Cortex of kidney (tissue), 1 donor: Measurements from ENCODE around the gene NTNG1.
"Not testable (repeated sequence)": the region's sequence is repeated elsewhere in the genome, so short reads cannot be mapped to it uniquely, and the experiment has no call there.

Experiments used
- DNase-seq: peaks from one replicate; lab custom pipeline; 2025; lab: John Stamatoyannopoulos, UW

The NTNG1 gene

GRCh38 chr1:107198561-107198960 lies 57.7 kb downstream of the NTNG1 start:
- no peak for DNase-seq

- no peak for DNase-seq
Measured at GRCh38 chr1:107200631-107201030, 59.8 kb downstream of the NTNG1 start.

DNA sequence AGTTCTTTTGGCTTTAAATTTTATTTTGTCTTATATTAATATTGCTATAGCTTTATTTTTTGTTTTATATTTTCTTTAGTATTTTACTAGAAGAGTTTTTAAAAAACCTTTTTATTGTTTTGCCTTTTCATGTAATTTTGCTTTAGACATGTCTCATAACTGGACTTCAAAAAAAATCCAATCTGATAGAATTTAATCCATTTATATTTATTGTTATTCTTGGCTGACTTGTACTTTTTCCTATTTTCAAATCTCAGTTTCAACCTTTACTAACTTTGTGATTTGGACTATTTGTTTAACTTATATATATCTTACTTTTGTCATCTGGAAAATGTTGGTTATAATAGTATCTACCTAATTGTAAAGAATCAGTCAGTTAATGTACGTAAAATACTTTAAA lies 61.2 kb downstream of the NTNG1 start:
- DNase-seq = no peak

- no peak for DNase-seq
Measured at GRCh38 chr1:107213225-107213624, 72.4 kb downstream of the NTNG1 start.

GRCh38 chr1:107220036-107220435 lies 79.2 kb downstream of the NTNG1 start:
- no peak for DNase-seq

DNA sequence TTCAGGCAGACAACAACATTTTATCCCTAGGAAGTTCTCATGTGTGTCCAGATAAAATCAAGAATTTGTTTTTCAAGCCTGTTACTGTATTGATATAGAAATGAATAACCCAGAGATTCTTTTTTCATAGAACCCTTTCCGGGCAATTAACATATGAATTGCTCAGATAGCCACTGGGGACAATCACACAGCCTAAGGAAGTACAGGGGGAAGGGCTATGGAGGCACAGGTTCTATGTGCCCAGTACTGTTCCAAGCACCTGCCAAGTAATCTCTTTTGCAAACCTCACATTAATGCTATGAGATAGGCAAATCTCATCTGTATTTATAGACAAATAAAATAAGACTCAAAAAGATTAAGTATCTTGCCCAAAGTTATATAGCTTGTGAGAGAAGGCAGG lies 84.9 kb downstream of the NTNG1 start:
- no peak for DNase-seq

DNA sequence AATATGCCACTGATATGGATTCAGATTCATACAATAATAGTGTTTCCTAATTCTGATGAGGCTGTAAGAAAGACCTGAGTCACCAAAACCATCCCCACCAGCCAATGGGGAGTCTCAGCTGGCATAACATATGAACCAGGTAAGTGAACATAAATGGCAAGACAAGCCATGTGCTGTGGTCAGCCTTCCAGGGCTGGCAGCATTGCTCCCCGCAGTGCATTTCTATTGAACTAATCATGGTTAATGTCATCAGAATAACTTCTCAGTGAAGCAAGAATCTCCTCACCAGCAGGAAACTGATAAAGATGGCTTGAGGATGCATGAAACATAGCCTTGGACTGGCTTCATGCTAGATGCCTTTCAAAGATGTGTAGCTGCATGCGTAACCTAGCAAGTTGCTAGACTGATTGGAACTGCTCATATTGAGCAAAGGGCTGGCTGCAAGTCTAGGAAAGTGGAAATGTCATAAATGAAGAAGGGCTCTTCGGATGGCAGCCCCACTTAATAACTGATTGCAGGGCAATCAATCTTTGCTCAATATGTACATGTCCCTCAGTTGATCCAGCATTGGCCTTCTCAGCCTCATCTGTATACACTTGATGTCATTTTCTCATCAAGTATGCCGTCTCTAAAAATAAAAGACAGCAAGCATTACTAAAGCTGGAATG lies 88.0 kb downstream of the NTNG1 start:
- no peak for DNase-seq

GRCh38 chr1:107229711-107230110 lies 88.9 kb downstream of the NTNG1 start:
- DNase-seq = no peak

- no peak for DNase-seq
Measured at GRCh38 chr1:107230121-107230520, 89.3 kb downstream of the NTNG1 start.

- no peak for DNase-seq
Measured at GRCh38 chr1:107231291-107231690, 90.5 kb downstream of the NTNG1 start.

DNA sequence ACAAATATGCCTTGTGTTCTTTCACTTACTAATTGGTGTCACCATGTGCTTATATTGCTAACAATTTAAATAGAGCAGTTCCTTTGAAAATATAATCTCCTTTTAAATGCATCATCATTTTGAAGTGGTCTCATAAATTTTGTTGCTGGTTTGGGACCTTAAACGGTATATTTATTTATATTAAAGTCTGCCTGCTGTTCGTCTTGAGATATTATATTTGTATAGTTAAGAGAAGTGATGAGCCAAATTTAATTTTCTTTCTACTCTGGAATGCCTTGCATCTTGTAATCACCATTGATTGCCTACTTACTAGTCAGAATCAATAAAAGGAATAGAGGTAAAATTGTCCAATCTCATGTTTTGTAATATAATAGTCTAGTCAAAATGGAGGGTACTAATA lies 91.6 kb downstream of the NTNG1 start:
- no peak for DNase-seq

GRCh38 chr1:107236760-107237159 lies 95.9 kb downstream of the NTNG1 start:
- not testable (repeated sequence) for DNase-seq

GRCh38 chr1:107243461-107243860 lies 102.6 kb downstream of the NTNG1 start:
- DNase-seq = no peak

- no peak for DNase-seq
Measured at GRCh38 chr1:107244709-107245500, 104.1 kb downstream of the NTNG1 start.

DNA sequence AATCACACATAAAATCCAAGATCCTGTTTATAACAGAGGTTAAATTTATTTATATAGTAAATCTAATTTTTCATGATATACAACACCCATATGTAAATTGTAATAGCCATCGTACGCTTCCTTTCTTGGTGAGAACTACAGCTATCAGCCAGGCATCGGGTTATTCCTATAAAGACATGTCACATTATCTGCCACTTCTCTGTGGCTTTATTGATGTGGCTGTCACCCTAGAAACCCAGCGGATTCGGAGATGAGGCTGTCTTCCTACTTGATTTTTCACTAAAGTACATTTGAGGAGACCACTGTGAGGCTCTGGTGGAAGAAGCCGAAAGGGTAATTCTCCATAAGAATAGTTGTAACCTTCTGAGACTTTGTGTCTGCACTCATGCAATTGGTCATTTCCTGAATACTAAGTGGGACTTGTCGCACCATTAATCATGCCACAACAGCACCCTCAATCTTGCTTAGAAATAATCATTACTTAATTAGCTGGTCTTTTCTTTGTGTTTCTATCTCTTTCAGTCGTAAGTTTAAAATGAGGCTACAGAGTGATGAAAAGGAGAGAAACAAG lies 106.0 kb downstream of the NTNG1 start:
- DNase-seq = no peak

- no peak for DNase-seq
Measured at GRCh38 chr1:107247679-107248078, 106.8 kb downstream of the NTNG1 start.

DNA sequence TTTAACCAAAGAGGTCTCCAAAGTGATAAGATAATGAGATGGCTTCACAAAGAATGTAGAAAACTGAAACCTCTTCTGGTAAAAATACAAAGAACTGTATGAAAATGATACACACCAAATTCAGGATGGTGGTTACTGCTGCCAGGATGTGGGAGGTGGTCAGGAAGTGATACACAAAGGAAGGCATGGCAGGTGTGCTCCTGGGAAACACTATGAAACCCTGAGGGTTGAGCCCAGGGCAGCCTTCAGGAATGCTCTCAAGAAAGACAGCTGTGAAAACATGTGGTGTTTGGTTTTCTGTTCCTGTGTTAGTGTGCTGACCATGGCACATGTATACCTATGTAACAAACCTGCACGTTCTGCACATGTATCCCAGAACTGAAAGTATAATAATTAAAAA lies 109.3 kb downstream of the NTNG1 start:
- DNase-seq = no peak

- no peak for DNase-seq
Measured at GRCh38 chr1:107251083-107251482, 110.2 kb downstream of the NTNG1 start.

GRCh38 chr1:107251839-107252238 lies 111.0 kb downstream of the NTNG1 start:
- no peak for DNase-seq

GRCh38 chr1:107252271-107252670 lies 111.4 kb downstream of the NTNG1 start:
- no peak for DNase-seq

DNA sequence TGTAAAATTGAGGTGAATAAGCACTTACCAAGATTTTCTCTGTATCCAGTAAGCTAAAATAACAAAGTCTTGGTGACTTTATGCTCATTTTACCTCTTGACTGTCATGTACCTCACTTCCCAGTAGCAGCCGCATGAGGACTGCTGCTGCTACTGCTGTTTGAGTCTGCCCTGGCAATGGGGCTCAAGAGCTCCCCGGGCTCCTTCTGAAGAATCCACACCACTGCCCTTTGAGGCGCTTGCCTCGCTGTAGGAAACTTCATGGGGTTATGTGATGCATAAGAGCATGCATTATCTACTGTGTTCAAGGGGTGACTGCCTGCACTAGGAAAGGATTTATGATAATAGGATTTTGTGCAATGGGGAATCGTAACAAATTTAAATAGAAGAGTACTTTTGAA lies 113.5 kb downstream of the NTNG1 start:
- DNase-seq = no peak

GRCh38 chr1:107255469-107255868 lies 114.6 kb downstream of the NTNG1 start:
- DNase-seq = no peak
